HUES64 (cell line): ENCODE data around the gene RGS6.

Experiments
- H3K27ac ChIP-seq: 2 replicates; pipeline ENCODE4 v1.7.0; 2013; ENCODE audit warnings: low read depth, low read length, inconsistent platforms
- H3K27me3 ChIP-seq: 2 replicates; pipeline ENCODE4 v1.6.1; 2013; ENCODE audit warnings: mild to moderate bottlenecking, low read length; ENCODE audit not compliant: insufficient read depth
- H3K36me3 ChIP-seq: 2 replicates; pipeline ENCODE4 v1.6.1; 2013; ENCODE audit warnings: mild to moderate bottlenecking, low read length; ENCODE audit not compliant: insufficient read depth
- H3K4me1 ChIP-seq: 2 replicates; pipeline ENCODE4 v1.6.1; 2013; ENCODE audit warnings: mild to moderate bottlenecking, low read length, moderate library complexity; ENCODE audit not compliant: insufficient read depth
- H3K4me3 ChIP-seq: 2 replicates; pipeline ENCODE4 v1.5.1; 2013; ENCODE audit warnings: mild to moderate bottlenecking, low read length, moderate library complexity
- H3K9ac ChIP-seq: 2 replicates; pipeline ENCODE4 v1.6.1; 2013; ENCODE audit warnings: mild to moderate bottlenecking, low read depth, low read length
- H3K9me3 ChIP-seq: 2 replicates; pipeline ENCODE4 v1.6.1; 2013; ENCODE audit warnings: low read depth, low read length; ENCODE audit not compliant: insufficient read depth
- WGBS: fragments of 150-250, 120-280 bp; methylation state at CpG from one replicate; pipeline ENCODE4 v1.1.7; 2013; ENCODE audit warnings: missing lambda C conversion rate; 5-methylcytosine and 5-hydroxymethylcytosine counted together

The RGS6 gene

DNA sequence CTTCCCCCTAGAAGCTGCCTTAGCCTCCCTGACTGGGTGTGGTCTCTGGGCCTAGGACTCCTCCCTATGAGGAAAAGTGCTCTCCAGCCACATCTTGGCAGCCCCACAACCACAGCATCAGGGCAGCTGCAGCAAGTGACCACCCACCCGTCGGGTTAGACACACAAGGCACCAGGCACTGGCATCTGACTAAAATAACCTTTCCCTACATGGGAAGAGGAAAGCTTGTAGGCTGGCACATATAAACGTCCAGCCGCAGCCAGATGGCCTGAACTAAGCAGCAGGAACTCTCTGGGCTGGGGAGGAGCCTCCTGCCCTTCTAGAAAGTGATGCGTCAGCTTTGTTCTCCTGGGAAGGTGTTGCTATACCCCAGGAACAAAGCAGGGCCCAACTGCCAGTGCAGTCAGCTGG lies 632.9 kb downstream of the RGS6 start:
- no peaks in the 10 kb centered on the region for H3K36me3 ChIP-seq
- no peak overlapping the region for H3K27ac ChIP-seq
- WGBS = 86% methylated on average over 5 of the region's 5 CpGs

DNA sequence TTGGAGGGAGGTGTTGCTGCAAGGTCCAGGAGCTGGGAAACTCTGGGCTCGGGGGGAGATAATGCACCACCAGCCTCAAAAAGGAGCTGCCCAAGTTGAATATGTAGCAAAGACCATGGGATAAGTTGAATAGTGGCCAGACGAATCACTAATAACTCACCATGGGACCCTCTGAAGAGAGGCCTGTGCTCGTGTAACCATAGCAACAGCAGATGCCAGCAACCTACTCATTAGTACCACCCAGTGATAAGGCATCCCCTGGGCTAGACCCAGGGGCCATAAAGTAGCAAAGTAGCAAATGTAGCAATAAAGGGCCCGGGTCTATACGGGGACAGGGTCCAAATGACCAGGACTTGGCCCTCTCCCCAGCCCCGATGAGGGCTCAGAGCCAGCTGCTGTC lies 633.7 kb downstream of the RGS6 start:
- WGBS = 94% methylated on average over 6 of the region's 6 CpGs
- no peaks in the 10 kb centered on the region for H3K9me3 ChIP-seq
- H3K4me3 ChIP-seq = no peak overlapping the region
- no peaks in the 10 kb centered on the region for H3K36me3 ChIP-seq
- no peak overlapping the region for H3K27ac ChIP-seq
- no peak overlapping the region for H3K9ac ChIP-seq
- H3K27me3 ChIP-seq = no peaks in the 10 kb centered on the region
- H3K4me1 ChIP-seq = no peaks in the 10 kb centered on the region

More for the DNA sequence above, 632.9 kb downstream of the RGS6 start:
- no peaks in the 10 kb centered on the region for H3K9me3 ChIP-seq
- no peak overlapping the region for H3K4me3 ChIP-seq
- H3K4me1 ChIP-seq = peaks cover 1% of the 10 kb centered on the region; the same call in 1 of the 2 replicates
- H3K9ac ChIP-seq = no peak overlapping the region
- H3K27me3 ChIP-seq = no peaks in the 10 kb centered on the region

DNA sequence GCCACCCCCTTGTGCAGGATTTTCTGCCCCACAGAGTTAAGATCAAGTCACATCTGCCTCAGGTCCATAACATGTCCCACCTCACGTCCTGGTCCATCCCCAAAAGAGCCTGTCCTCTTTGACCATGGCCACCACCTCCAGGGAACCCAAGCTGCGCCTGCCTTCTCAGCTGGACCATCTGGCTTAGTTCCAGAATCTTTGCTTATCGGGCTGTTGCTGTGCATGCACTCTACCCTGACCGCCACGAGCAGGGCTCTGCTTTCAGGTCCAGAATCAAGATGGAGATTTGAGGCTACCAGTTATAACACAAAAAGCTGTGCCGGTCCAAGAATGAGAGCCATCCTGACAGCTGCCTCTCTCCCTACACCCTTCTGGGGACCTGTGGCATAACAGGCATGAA lies 635.0 kb downstream of the RGS6 start:
- no peak overlapping the region for H3K4me3 ChIP-seq
- no peak overlapping the region for H3K27ac ChIP-seq
- no peaks in the 10 kb centered on the region for H3K27me3 ChIP-seq
- H3K9ac ChIP-seq = no peak overlapping the region
- no peaks in the 10 kb centered on the region for H3K36me3 ChIP-seq
- 0 out of 2 replicates have a peak, but pooled peaks cover 4% of the 10 kb centered on the region for H3K9me3 ChIP-seq
- H3K4me1 ChIP-seq = no peaks in the 10 kb centered on the region
- 93% methylated on average over 6 of the region's 6 CpGs for WGBS

DNA sequence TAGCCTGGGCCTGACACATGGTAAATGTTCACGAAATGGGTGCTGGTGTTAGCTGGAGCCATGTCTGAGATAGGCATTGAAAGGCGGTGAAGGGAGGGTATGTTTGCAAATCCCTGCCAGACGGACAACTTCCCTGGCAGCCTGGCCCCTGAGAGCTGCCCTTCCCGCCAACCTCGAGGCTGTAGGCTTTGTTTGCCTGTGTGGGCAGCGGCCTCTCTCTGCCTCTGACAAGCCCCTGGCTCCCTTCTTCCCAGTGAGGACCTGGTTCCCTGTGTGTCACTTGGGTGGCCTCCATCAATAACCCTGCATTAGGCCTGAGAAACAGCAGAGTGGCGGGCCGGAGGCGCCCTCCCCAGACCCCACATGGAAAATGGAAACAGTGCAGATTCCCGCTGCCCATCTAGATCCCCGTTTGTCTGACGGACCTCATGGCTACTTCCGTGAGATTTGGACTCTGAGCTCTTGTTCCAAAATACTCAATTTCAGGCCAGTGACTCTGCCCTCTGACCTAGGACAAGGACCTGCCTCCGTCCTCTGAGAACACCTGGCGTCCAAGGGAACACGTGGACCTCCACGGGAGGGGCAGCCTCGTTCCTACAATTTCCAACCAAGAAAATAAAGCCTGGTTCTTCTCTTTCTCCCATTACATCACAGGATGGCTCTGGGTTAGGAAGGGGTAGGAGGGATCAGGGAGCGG lies 636.2 kb downstream of the RGS6 start:
- no peak overlapping the region for H3K9ac ChIP-seq
- H3K27me3 ChIP-seq = no peaks in the 10 kb centered on the region
- no peaks in the 10 kb centered on the region for H3K4me1 ChIP-seq
- WGBS = 93% methylated on average over 19 of the region's 19 CpGs
- no peaks in the 10 kb centered on the region for H3K36me3 ChIP-seq
- 0 out of 2 replicates have a peak, but pooled peaks cover 4% of the 10 kb centered on the region for H3K9me3 ChIP-seq
- no peak overlapping the region for H3K4me3 ChIP-seq
- no peak overlapping the region for H3K27ac ChIP-seq

DNA sequence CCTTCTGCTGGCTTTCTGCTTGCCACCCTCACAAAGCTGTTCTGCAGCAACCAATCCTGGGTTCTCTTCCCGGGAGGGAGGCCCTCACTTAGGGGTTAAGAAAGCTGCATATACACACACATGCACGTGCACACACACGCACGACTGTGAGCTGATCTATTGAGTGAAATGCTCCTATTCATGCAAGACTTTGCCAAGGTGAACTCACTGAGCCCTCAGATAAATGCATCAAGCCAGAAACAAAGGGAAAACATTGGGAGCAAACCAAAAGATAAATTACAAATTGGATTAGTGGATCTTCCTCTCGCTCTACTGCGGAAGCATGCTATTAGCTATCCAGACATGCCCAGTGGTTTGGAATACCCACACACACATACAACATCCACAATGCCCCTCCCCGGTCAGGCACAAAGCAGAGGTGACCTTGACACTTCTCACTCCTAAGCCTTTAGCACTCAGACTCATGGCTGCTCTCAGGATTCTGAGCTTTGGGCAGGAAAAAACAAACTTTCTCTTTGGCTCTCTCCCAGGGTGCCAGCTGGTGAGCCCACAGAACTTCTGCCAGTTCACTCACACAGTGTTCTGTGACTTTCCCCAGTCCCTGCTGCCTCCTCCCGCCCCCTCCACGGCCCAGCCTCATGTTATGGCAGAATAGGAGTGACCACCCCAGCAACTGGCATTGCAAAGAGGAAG lies 641.6 kb downstream of the RGS6 start:
- Histone ChIP-seq H3K9me3 (0 out of 2 replicates have a peak, but pooled peaks cover 4% of the 10 kb centered on the region), H3K4me3 (no peak overlapping the region), H3K9ac (no peak overlapping the region), H3K27me3 (no peaks in the 10 kb centered on the region), H3K36me3 (no peaks in the 10 kb centered on the region), H3K4me1 (no peaks in the 10 kb centered on the region), H3K27ac (no peak overlapping the region)
- WGBS = 95% methylated on average over 9 of the region's 9 CpGs

DNA sequence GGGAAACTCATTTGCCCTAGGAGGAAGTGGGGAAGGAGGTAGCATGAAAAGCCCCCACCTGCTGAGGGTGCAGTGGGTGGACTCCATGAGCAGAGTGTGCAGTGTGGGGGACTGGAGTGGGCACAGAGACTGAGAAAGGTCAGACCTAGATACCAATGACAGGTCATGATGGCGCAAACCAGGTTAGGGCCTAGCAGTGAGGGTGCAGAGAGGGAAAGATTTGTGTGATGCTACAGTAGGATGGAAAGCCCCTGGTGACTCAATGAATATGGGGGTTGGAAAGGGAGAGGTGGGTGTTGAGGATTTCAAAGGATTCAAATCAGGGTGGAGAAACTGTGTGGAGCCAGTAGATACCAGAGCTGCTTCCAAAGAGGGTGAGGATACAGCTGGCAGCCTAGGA lies 642.5 kb downstream of the RGS6 start:
- Histone ChIP-seq H3K36me3 (no peaks in the 10 kb centered on the region), H3K9me3 (0 out of 2 replicates have a peak, but pooled peaks cover 4% of the 10 kb centered on the region), H3K4me1 (no peaks in the 10 kb centered on the region), H3K4me3 (no peak overlapping the region), H3K27me3 (no peaks in the 10 kb centered on the region), H3K9ac (no peak overlapping the region), H3K27ac (no peak overlapping the region)
- WGBS = 95% methylated on average over 1 of the region's 1 CpG

DNA sequence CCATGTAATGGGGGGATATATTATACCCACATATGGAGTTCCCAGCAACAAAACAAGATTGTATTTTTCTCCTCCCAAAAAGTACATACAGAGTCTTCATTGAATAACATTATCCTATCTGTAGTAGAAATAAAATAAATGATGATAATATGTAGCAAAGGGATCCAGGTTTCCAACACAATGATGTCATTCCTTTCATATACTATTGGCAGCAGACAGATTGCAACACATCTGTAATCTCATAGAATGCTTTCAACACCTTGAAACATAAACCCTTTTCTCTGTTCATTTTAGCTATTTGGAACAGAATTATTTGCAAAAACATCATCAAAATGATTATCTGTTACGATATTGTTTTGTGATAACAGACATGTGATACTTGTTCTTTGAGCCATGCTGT lies 644.0 kb downstream of the RGS6 start:
- Histone ChIP-seq H3K4me3 (no peak overlapping the region), H3K9me3 (0 out of 2 replicates have a peak, but pooled peaks cover 2% of the 10 kb centered on the region), H3K9ac (no peak overlapping the region), H3K27ac (no peak overlapping the region), H3K4me1 (no peaks in the 10 kb centered on the region), H3K27me3 (no peaks in the 10 kb centered on the region), H3K36me3 (no peaks in the 10 kb centered on the region)
- WGBS = 88% methylated on average over 1 of the region's 1 CpG

DNA sequence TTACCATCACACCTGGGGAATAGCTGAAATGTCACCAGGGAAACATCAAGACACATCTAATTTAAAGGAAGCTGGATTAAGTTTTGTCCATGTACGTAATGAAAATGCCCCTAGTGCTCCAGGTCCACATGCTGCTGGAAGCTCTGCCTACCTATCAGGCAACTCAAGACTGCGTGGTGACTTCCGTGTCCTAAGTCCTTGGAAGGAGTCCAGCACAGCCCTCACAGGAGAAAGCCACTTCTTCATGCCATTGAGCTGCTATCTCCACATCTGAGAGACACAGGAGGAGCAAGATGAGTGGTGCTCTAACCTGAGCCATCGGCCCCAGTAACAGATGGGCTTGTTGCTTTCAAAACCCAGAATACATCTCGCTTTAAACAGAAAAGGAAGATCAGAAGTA lies 645.3 kb downstream of the RGS6 start:
- no peaks in the 10 kb centered on the region for H3K36me3 ChIP-seq

DNA sequence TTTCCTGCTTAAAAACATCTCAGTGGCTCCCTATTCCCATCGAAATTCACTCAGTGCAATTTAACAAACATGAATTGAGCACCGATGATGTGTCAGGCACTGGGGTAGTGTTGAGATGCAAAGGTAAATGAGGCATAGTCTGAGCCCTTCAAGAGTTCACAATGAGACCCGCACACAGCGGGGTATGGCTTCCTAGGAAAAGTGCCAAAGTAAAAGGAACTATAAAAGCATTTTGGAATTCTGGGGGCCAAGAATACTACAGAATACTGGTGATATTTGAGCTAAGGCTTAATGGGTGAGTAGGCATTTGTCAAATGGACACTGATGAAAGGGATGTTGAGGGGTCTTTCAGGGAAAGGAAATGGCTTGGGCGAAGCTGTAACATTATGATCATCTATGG lies 646.3 kb downstream of the RGS6 start:
- 97% methylated on average over 5 of the region's 5 CpGs for WGBS
- Histone ChIP-seq H3K36me3 (no peaks in the 10 kb centered on the region), H3K4me3 (no peak overlapping the region), H3K27me3 (no peaks in the 10 kb centered on the region), H3K4me1 (no peaks in the 10 kb centered on the region), H3K9ac (no peak overlapping the region), H3K27ac (no peak overlapping the region), H3K9me3 (no peaks in the 10 kb centered on the region)

More for the DNA sequence above, 645.3 kb downstream of the RGS6 start:
- Histone ChIP-seq H3K9me3 (no peaks in the 10 kb centered on the region), H3K27me3 (no peaks in the 10 kb centered on the region), H3K4me1 (no peaks in the 10 kb centered on the region), H3K9ac (no peak overlapping the region), H3K27ac (no peak overlapping the region), H3K4me3 (no peak overlapping the region)
- 92% methylated on average over 5 of the region's 5 CpGs for WGBS

DNA sequence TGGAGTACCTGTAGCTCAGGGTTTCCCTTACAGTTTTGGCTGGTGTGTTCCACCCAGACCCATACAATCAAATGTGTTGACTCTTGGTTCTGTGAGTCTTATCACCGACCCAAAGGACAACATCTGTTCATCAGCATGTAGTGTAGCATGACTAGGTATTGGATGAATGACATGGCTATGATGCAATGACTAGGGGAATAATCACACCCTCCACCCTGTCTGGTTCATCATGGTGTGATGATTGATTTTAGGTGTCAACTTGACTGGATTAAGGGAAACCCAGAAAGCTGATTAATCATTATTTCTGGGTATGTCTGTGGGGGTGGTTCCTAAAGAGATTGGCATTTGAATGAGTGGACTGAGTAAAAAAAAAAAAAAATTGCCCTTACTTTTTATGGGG lies 650.4 kb downstream of the RGS6 start:
- H3K9me3 ChIP-seq = no peaks in the 10 kb centered on the region
- H3K27ac ChIP-seq = no peak overlapping the region
- H3K36me3 ChIP-seq = no peaks in the 10 kb centered on the region
- no peak overlapping the region for H3K4me3 ChIP-seq
- WGBS = 100% methylated on average over 1 of the region's 1 CpG
- no peaks in the 10 kb centered on the region for H3K4me1 ChIP-seq
- H3K9ac ChIP-seq = no peak overlapping the region
- H3K27me3 ChIP-seq = no peaks in the 10 kb centered on the region

GRCh38 chr14:72583316-72584272 lies 651.4 kb downstream of the RGS6 start:
- no peak overlapping the region for H3K9ac ChIP-seq
- 92% methylated on average over 5 of the region's 5 CpGs for WGBS
- no peaks in the 10 kb centered on the region for H3K4me1 ChIP-seq
- no peaks in the 10 kb centered on the region for H3K27me3 ChIP-seq
- H3K27ac ChIP-seq = no peak overlapping the region
- no peaks in the 10 kb centered on the region for H3K36me3 ChIP-seq
- no peak overlapping the region for H3K4me3 ChIP-seq
- H3K9me3 ChIP-seq = no peaks in the 10 kb centered on the region
